ENCODE measurements around the gene CORO2A.

CORO2A gene

DNA sequence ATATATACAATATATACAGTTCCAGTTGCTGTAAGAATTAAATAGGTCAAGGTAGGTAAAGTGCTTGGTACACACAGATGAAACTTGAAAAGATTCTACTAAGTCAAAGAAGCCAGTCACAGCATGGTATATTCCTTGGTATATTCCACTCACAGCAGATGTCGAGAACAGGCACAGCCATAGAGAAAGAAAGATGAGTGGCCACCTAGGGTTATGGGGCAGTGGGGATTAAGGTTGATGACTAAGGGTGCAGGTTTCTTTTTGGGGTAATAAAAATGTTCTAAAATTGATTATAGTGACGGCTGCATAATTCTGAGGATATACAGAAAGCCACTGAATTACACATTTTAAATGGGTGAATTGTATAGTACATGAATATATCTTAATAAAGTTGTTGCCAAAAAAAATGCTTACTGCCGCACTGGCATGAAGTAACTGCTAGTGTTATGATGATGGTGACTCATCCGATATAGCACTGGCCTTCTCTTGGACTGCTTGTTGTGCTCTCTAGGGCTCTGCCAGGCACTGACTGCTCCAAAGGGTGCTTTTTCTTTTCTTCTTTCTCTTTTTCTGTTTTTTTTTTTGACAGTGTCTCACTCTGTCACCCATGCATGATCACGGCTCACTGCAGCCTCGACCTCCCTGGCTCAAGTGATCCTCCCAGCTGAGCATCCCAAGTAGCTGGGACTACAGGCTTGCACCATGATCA, 39.5 kb upstream of the CORO2A start:
- Histone ChIP-seq H3K9ac (ENCODE audit: insufficient read length) (no peak overlapping the region), H3K36me3 (ENCODE audit: insufficient read depth, low read length) (no peaks in the 10 kb centered on the region), H3K4me3 (no peak overlapping the region), H3K9me3 (ENCODE audit: low read depth, low read length) (no peaks in the 10 kb centered on the region), H3K27ac (no peak overlapping the region)
- TF ChIP-seq EZH2 (IDR thresholded peaks at IDR 0.05) (no peak), FOXP2 (optimal IDR thresholded peaks at IDR 0.05; ENCODE audit: control extremely low read depth, extremely low read length, insufficient read depth) (no peak), POLR2AphosphoS5 (IDR thresholded peaks at IDR 0.05; ENCODE audit: borderline replicate concordance, low read depth, low read length) (no peak)
- no peak for DNase-seq (ENCODE audit: low read depth, low spot score)

DNA sequence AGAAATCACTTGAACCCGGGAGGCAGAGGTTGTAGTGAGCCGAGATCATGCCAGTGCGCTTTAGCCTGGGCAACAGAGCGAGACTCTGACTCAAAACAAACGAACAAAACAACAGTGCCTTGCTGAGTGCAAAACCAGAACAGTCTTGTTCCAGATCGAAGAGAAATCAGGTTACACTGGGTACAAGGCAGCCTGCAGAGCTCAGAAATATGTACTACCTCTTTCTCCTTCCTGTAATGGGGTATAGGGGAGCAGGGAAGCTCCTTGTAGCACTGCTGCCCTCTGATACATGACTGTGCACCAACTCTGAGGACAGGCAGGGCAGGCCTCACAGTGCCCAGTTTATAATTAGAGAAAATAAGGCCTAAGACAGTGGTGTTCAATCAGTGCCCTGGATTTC, 38.4 kb upstream of the CORO2A start:
- Histone ChIP-seq H3K9ac (ENCODE audit: insufficient read length) (no peak overlapping the region), H3K9me3 (ENCODE audit: low read depth, low read length) (no peaks in the 10 kb centered on the region), H3K27ac (no peak overlapping the region), H3K4me3 (no peak overlapping the region), H3K36me3 (ENCODE audit: insufficient read depth, low read length) (no peaks in the 10 kb centered on the region)
- no peak for DNase-seq (ENCODE audit: low read depth, low spot score)
- TF ChIP-seq POLR2AphosphoS5 (IDR thresholded peaks at IDR 0.05; ENCODE audit: borderline replicate concordance, low read depth, low read length) (no peak), EZH2 (IDR thresholded peaks at IDR 0.05) (no peak), FOXP2 (optimal IDR thresholded peaks at IDR 0.05; ENCODE audit: control extremely low read depth, extremely low read length, insufficient read depth) (no peak)

DNA sequence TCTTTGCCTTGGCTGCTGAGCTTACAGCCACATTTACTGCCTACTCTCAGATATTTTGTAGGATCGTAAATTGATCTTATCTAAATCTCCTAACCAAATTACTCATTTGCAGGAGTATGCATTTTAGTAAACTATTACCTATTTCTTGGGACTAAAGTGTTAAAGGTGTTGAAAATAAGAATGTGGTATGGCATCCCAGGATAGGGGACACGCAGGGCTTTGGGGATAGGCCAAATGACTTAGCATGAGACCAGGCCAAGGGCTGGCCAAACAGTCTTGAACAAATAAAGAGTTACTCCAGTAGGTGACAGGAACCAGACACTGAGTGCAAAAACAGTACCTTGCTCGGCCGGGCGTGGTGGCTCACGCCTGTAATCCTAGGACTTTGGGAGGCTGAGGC, 37.9 kb upstream of the CORO2A start:
- Histone ChIP-seq H3K36me3 (ENCODE audit: insufficient read depth, low read length) (no peaks in the 10 kb centered on the region), H3K4me3 (no peak overlapping the region), H3K27ac (no peak overlapping the region), H3K9me3 (ENCODE audit: low read depth, low read length) (no peaks in the 10 kb centered on the region), H3K9ac (ENCODE audit: insufficient read length) (no peak overlapping the region)
- TF ChIP-seq EZH2 (IDR thresholded peaks at IDR 0.05) (no peak), POLR2AphosphoS5 (IDR thresholded peaks at IDR 0.05; ENCODE audit: borderline replicate concordance, low read depth, low read length) (no peak), FOXP2 (optimal IDR thresholded peaks at IDR 0.05; ENCODE audit: control extremely low read depth, extremely low read length, insufficient read depth) (no peak)
- DNase-seq (ENCODE audit: low read depth, low spot score), result no peak

DNA sequence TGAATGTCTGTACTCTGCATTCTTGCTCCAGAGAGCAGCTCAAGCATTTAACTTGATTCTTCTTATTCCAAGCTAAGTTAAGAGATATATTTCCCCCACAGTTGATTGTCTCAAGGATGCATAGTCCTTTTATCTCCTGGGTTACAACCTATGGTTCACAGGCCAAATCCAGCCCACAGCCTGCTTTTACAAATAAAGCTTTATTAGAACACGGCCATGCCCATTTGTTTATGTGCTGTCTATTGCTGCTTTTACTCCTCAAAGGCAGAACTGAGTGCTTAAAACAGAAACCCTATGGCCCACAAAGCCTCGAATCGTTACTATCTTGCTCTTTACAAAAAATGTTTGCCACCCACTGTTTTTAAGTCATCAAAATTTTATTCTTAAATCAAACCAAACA, 37.2 kb upstream of the CORO2A start:
- Histone ChIP-seq H3K9me3 (ENCODE audit: low read depth, low read length) (no peaks in the 10 kb centered on the region), H3K9ac (ENCODE audit: insufficient read length) (no peak overlapping the region)

DNA sequence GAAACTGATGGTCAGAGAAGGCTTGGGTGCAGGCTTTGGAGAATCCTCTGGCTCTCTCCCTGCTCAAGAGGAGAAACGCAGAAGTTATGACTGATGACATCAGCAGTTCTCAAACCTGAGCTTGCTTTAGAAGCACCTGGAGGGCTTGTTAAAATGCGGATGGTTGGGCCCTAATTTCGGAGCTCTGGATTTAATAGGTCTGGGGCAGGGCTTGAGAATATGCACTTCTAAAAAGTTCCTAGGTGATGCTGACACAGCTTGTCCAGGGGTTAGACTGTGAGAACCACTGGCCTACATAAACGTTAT, 36.6 kb upstream of the CORO2A start:
- H3K4me3 ChIP-seq, result no peak overlapping the region
- no peaks in the 10 kb centered on the region for H3K36me3 ChIP-seq (ENCODE audit: insufficient read depth, low read length)
- no peaks in the 10 kb centered on the region for H3K9me3 ChIP-seq (ENCODE audit: low read depth, low read length)
- H3K27ac ChIP-seq, result no peak overlapping the region
- no peak for DNase-seq (ENCODE audit: low read depth, low spot score)
- no peak overlapping the region for H3K9ac ChIP-seq (ENCODE audit: insufficient read length)
- TF ChIP-seq FOXP2 (optimal IDR thresholded peaks at IDR 0.05; ENCODE audit: control extremely low read depth, extremely low read length, insufficient read depth) (no peak), EZH2 (IDR thresholded peaks at IDR 0.05) (no peak), POLR2AphosphoS5 (IDR thresholded peaks at IDR 0.05; ENCODE audit: borderline replicate concordance, low read depth, low read length) (no peak)

More for the DNA sequence above, 37.2 kb upstream of the CORO2A start:
- Histone ChIP-seq H3K36me3 (ENCODE audit: insufficient read depth, low read length) (no peaks in the 10 kb centered on the region), H3K4me3 (no peak overlapping the region), H3K27ac (no peak overlapping the region)
- no peak for DNase-seq (ENCODE audit: low read depth, low spot score)
- no peak for TF ChIP-seq EZH2 (IDR thresholded peaks at IDR 0.05)
- no peak for TF ChIP-seq POLR2AphosphoS5 (IDR thresholded peaks at IDR 0.05; ENCODE audit: borderline replicate concordance, low read depth, low read length)
- TF ChIP-seq FOXP2 (optimal IDR thresholded peaks at IDR 0.05; ENCODE audit: control extremely low read depth, extremely low read length, insufficient read depth), result no peak

DNA sequence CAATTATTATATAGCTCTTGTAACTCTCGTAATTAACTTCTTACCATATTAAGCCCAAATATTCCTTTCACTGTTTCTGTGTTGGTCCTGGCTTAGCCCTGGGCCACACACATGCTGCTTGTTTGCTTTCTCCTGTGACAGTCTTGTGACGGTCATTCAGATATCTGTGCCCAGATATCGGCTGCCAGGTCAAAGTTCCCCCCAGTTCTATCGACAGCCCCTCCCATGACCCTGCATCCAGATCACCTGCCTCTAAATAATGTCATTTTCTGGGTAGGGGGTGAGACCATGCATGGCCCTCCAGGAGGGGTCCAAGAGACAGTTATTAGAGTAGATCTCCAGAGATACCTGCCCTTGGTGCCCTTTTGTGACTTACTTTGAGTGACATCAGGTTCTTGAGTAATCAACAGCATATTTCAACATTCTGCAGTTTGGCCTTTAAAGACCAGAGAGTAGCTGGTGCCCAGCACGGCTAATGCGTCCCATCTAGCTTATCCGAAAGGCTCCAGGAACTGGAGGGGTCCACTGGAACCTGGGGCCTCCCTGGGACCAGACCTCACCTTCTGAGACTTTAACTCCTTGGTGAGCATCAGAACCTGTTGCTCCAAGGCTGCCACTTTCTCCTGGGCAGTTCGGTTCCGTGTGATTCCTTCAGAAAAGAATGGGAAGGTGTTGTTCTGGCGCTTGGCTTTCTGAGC, 36.1 kb upstream of the CORO2A start:
- Histone ChIP-seq H3K27ac (no peak overlapping the region), H3K4me3 (no peak overlapping the region), H3K9me3 (ENCODE audit: low read depth, low read length) (no peaks in the 10 kb centered on the region), H3K9ac (ENCODE audit: insufficient read length) (no peak overlapping the region), H3K36me3 (ENCODE audit: insufficient read depth, low read length) (no peaks in the 10 kb centered on the region)
- DNase-seq (ENCODE audit: low read depth, low spot score), result no peak
- TF ChIP-seq FOXP2 (optimal IDR thresholded peaks at IDR 0.05; ENCODE audit: control extremely low read depth, extremely low read length, insufficient read depth) (no peak), EZH2 (IDR thresholded peaks at IDR 0.05) (no peak), POLR2AphosphoS5 (IDR thresholded peaks at IDR 0.05; ENCODE audit: borderline replicate concordance, low read depth, low read length) (no peak)

DNA sequence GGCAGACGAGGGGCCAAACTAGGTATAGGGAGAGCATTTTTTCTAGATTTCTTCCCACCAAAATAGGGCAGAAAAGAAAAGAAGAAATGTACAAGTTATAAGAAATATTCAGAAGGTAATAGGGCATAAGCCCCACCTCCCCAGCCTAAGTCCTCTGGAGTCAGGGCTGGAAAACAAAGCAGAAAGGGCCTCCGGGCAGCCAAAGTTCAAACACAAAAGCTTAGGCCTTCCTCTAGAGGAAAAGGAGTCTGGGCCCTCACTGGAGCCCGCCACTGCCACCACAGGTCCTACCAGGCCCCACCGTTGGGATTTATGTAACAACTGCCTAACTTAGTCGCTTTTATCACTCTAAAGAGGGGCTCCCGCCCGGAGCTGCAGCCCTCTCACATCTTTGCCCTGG, 35.4 kb upstream of the CORO2A start:
- Histone ChIP-seq H3K27ac (no peak overlapping the region), H3K9me3 (ENCODE audit: low read depth, low read length) (no peaks in the 10 kb centered on the region), H3K4me3 (no peak overlapping the region), H3K9ac (ENCODE audit: insufficient read length) (no peak overlapping the region), H3K36me3 (ENCODE audit: insufficient read depth, low read length) (no peaks in the 10 kb centered on the region)
- no peak for DNase-seq (ENCODE audit: low read depth, low spot score)
- TF ChIP-seq FOXP2 (optimal IDR thresholded peaks at IDR 0.05; ENCODE audit: control extremely low read depth, extremely low read length, insufficient read depth) (no peak), POLR2AphosphoS5 (IDR thresholded peaks at IDR 0.05; ENCODE audit: borderline replicate concordance, low read depth, low read length) (no peak), EZH2 (IDR thresholded peaks at IDR 0.05) (no peak)

DNA sequence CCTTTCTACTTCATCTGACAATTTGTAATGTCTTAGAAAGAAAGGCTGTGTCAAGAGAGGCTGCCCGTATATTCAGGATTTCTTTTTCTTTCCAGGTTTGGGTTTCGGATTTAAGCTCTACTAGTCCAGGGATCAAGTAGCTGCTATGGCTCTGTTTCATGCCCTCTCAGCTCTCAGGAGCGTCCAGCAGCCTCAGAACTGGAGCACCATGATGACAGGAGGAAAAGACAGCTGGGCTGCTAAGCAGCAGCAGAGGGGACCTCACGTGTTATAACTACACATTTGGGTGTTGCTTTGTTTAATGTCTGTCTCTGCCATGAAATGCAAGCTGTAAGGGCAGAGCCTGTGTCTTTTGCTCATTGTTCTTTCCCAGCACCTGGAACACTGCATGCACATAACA, 34.5 kb upstream of the CORO2A start:
- Histone ChIP-seq H3K9me3 (ENCODE audit: low read depth, low read length) (no peaks in the 10 kb centered on the region), H3K36me3 (ENCODE audit: insufficient read depth, low read length) (no peaks in the 10 kb centered on the region), H3K4me3 (no peak overlapping the region), H3K27ac (no peak overlapping the region), H3K9ac (ENCODE audit: insufficient read length) (no peak overlapping the region)
- no peak for DNase-seq (ENCODE audit: low read depth, low spot score)
- TF ChIP-seq EZH2 (IDR thresholded peaks at IDR 0.05), result no peak
- no peak for TF ChIP-seq POLR2AphosphoS5 (IDR thresholded peaks at IDR 0.05; ENCODE audit: borderline replicate concordance, low read depth, low read length)
- TF ChIP-seq FOXP2 (optimal IDR thresholded peaks at IDR 0.05; ENCODE audit: control extremely low read depth, extremely low read length, insufficient read depth), result no peak

Measured in SK-N-MC (cell line).